Testis (tissue), 2 donors: ENCODE measurements around the gene ARHGAP19.

Experiments used
- POLR2A ChIP-seq: fragments of 450-650 bp; IDR thresholded peaks from one replicate; pipeline ENCODE4 v1.6.1; 2017; ENCODE audit warnings: antibody characterized with exemption, mild to moderate bottlenecking, moderate library complexity
- TF ChIP-seq, protein P1 (sequence below), 3 experiments: fragments of 450-650 bp in 2 of 3; fragments of 200-600 bp in 1 of 3; sonication (generic) in 1 of 3; IDR thresholded peaks; one replicate each; pipeline ENCODE4 v1.5.1; 2016 to 2019; ENCODE audit warnings: antibody characterized with exemption in 3 of 3, mild to moderate bottlenecking in 2 of 3, moderate library complexity in 1 of 3

DNA sequence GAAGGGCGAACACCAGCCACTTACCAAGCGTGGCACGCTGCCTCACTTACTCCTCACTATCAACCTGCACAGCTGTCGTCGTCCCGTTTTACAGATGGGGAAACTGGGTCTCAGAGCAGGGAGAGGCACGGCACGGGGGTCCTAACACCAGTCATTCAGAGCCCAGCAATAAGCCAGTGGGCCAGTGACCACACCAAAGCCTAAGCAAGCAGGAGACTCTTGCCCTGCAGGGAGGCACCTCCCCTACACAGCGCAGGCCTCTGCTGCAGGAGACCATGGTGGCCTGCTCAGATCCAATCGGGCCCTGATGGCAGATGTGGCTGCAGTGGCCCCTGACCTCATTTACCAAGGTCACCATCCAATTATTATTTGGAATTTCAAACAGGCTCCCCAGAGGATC, 111.5 kb downstream of the ARHGAP19 start:
- TF ChIP-seq, protein P1, sequence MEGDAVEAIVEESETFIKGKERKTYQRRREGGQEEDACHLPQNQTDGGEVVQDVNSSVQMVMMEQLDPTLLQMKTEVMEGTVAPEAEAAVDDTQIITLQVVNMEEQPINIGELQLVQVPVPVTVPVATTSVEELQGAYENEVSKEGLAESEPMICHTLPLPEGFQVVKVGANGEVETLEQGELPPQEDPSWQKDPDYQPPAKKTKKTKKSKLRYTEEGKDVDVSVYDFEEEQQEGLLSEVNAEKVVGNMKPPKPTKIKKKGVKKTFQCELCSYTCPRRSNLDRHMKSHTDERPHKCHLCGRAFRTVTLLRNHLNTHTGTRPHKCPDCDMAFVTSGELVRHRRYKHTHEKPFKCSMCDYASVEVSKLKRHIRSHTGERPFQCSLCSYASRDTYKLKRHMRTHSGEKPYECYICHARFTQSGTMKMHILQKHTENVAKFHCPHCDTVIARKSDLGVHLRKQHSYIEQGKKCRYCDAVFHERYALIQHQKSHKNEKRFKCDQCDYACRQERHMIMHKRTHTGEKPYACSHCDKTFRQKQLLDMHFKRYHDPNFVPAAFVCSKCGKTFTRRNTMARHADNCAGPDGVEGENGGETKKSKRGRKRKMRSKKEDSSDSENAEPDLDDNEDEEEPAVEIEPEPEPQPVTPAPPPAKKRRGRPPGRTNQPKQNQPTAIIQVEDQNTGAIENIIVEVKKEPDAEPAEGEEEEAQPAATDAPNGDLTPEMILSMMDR (IDR thresholded peaks at IDR 0.05): no peak
- TF ChIP-seq POLR2A: no peak
